ENCODE measurements around the gene GAB2. TPM values are rescaled to one million over a fixed set of nuclear protein-coding genes. Genes with fewer than 3 reads are reported as not detected.

GAB2 gene
- total RNA-seq, 4 donors from 2014 or later: 8.1 to 18.1 (median 13.4) TPM

DNA sequence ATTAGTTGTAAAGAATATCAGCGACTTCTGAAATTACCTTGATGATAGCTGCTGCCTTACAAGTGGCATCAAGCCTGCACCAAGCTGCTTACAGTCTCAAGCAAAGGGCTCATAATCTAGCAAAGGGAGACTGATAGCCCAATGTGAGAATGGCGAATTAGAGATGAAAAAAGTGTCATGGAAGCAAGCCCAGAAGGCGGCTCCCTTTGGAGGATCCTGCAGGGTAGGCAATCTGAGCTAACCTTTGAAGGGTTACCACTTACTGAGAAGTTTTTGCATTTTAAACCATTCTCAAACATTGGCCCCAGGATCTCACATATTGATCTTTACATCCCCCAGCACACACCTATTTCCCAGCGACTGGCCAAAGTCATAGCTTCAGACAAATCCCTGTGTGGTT is 18.5 kb downstream of the GAB2 start:
- no peak overlapping the region for H3K27ac ChIP-seq
- H3K4me3 ChIP-seq (replicated peaks in 1 of 3): no peak overlapping the region
- no peak for DNase-seq
- no peaks in the 10 kb centered on the region for H3K27me3 ChIP-seq
- TF ChIP-seq POLR2A (IDR thresholded peaks at IDR 0.05): no peak
- TF ChIP-seq, protein P1, sequence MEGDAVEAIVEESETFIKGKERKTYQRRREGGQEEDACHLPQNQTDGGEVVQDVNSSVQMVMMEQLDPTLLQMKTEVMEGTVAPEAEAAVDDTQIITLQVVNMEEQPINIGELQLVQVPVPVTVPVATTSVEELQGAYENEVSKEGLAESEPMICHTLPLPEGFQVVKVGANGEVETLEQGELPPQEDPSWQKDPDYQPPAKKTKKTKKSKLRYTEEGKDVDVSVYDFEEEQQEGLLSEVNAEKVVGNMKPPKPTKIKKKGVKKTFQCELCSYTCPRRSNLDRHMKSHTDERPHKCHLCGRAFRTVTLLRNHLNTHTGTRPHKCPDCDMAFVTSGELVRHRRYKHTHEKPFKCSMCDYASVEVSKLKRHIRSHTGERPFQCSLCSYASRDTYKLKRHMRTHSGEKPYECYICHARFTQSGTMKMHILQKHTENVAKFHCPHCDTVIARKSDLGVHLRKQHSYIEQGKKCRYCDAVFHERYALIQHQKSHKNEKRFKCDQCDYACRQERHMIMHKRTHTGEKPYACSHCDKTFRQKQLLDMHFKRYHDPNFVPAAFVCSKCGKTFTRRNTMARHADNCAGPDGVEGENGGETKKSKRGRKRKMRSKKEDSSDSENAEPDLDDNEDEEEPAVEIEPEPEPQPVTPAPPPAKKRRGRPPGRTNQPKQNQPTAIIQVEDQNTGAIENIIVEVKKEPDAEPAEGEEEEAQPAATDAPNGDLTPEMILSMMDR (IDR thresholded peaks at IDR 0.05): no peak
- no peaks in the 10 kb centered on the region for H3K9me3 ChIP-seq
- intact Hi-C loops (cut with DNase I): no loop called here
- no peaks in the 10 kb centered on the region for H3K36me3 ChIP-seq
- H3K4me1 ChIP-seq: no peaks in the 10 kb centered on the region
- WGBS, 2 donors: 70 to 79% methylated on average over 4 of the region's 4 CpGs

DNA sequence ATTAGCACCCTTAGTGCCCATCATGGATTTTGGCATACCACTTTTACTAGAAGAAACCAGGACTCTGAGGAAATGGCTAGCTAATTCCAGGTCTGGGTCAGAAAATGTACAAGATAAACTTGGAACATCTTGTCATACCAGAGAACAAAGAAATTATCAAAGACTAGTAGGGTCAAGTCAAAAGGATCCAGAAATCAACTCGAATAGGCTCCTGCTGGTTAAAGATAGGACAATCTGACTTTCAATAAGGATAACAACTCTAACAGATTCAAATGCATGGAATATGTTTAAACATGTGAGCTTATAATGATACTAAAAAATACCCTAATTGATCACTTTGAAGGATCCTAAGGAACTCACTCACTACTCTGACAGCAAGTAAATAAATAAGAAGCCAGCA is 18.9 kb downstream of the GAB2 start:
- H3K9me3 ChIP-seq: no peaks in the 10 kb centered on the region
- H3K27me3 ChIP-seq: no peaks in the 10 kb centered on the region
- WGBS, 2 donors: 81 to 85% methylated on average over 1 of the region's 1 CpG
- H3K4me1 ChIP-seq: no peaks in the 10 kb centered on the region
- TF ChIP-seq POLR2A (IDR thresholded peaks at IDR 0.05): no peak
- TF ChIP-seq, protein P1 (IDR thresholded peaks at IDR 0.05): no peak
- no peak for DNase-seq
- H3K4me3 ChIP-seq (replicated peaks in 1 of 3): no peak overlapping the region
- H3K36me3 ChIP-seq: no peaks in the 10 kb centered on the region
- intact Hi-C loops (cut with DNase I): no loop called here
- no peak overlapping the region for H3K27ac ChIP-seq

DNA sequence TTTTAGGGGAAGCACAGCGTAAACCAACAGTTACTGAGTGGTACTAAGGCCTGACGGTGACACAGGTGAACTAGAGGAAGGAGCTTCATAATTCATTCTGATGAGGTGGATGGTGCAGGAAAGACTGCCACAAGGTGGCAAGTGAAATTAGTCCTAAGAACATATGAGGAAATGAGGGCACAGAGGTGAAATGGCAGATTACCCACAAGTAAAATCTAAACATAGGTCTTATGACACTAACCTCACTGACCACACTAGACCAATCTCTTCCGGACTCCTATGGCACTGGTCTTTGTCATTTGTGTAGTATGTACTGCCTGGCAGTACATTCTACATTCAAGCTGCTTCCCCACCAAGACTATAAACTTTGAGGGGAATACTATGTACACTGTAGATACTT is 20.2 kb downstream of the GAB2 start:
- no peaks in the 10 kb centered on the region for H3K27me3 ChIP-seq
- intact Hi-C loops (cut with DNase I): no loop called here
- no peaks in the 10 kb centered on the region for H3K9me3 ChIP-seq
- no peaks in the 10 kb centered on the region for H3K4me1 ChIP-seq
- no peak for DNase-seq
- H3K4me3 ChIP-seq (replicated peaks in 1 of 3): no peak overlapping the region
- H3K27ac ChIP-seq: no peak overlapping the region
- WGBS, 2 donors: 91 to 94% methylated on average over 3 of the region's 3 CpGs
- H3K36me3 ChIP-seq: no peaks in the 10 kb centered on the region
- no peak for TF ChIP-seq POLR2A (IDR thresholded peaks at IDR 0.05)
- TF ChIP-seq, protein P1 (IDR thresholded peaks at IDR 0.05): no peak

DNA sequence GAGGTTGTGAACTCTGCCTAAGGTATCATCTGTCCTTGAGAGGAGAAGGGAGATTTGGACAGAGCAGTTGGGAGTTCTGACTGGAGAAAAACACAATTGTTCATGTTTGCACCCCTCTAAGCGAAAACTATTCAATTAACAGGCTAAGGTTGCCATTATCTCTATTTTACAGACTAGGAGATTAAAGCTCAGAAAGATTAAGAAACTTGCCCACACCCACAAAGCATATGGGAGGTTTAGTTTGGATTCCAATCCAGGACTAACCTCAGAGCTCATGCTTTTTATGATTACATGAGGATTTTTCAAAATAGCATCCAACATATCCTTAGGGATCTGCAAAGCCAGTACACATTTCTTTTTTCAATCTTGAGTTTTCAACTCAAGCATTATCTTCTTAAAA is 22.0 kb downstream of the GAB2 start:
- Histone ChIP-seq H3K27me3 (no peaks in the 10 kb centered on the region), H3K4me3 (replicated peaks in 1 of 3) (no peak overlapping the region), H3K4me1 (no peaks in the 10 kb centered on the region), H3K27ac (no peak overlapping the region), H3K36me3 (no peaks in the 10 kb centered on the region), H3K9me3 (no peaks in the 10 kb centered on the region)
- intact Hi-C loops (cut with DNase I): no loop called here
- no peak for DNase-seq
- TF ChIP-seq, protein P1 (IDR thresholded peaks at IDR 0.05): no peak
- TF ChIP-seq POLR2A (IDR thresholded peaks at IDR 0.05): no peak
- WGBS, 2 donors: 88 to 93% methylated on average over 1 of the region's 1 CpG

DNA sequence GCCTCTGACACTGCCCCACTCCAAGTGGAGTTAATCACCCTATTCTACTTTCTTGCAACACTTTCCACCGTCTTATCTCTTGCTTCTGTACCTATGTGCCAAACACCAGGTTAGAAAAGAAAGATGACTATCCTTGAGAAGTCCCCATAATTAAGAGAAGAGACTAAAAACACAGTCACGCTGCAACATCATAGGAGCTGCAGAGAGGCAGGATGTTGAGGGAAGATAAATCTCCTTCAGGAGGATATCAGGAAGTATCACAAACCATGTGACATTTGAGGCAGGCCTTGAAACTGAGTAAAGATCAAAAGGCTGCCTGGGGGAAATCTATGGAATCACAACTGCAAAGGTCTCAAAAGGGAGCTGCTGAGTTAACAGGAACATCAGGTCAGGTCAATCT is 24.8 kb downstream of the GAB2 start:
- TF ChIP-seq, protein P1 (IDR thresholded peaks at IDR 0.05): no peak
- no peak for TF ChIP-seq POLR2A (IDR thresholded peaks at IDR 0.05)
- 77 to 79% methylated on average over 2 of the region's 2 CpGs for WGBS, 2 donors
- intact Hi-C loops (cut with DNase I): no loop called here

More for the DNA sequence above, 24.8 kb downstream of the GAB2 start:
- H3K9me3 ChIP-seq: no peaks in the 10 kb centered on the region
- DNase-seq: no peak
- no peaks in the 10 kb centered on the region for H3K27me3 ChIP-seq
- H3K36me3 ChIP-seq: no peaks in the 10 kb centered on the region
- H3K4me3 ChIP-seq (replicated peaks in 1 of 3): no peak overlapping the region
- no peaks in the 10 kb centered on the region for H3K4me1 ChIP-seq
- no peak overlapping the region for H3K27ac ChIP-seq

Data from thyroid gland (tissue), 4 donors.